C4-2B (cell line): ENCODE data around the gene HS3ST6.

Source experiments
- ZFX ChIP-seq: fragments of 450-650 bp; IDR thresholded peaks from 2 replicates; pipeline ENCODE4 v1.6.1; 2017
- TF ChIP-seq, protein P1 (sequence below): fragments of 450-650 bp; conservative IDR thresholded peaks from 2 replicates; pipeline ENCODE4 v1.5.1; 2017; ENCODE audit warnings: mild to moderate bottlenecking

DNA sequence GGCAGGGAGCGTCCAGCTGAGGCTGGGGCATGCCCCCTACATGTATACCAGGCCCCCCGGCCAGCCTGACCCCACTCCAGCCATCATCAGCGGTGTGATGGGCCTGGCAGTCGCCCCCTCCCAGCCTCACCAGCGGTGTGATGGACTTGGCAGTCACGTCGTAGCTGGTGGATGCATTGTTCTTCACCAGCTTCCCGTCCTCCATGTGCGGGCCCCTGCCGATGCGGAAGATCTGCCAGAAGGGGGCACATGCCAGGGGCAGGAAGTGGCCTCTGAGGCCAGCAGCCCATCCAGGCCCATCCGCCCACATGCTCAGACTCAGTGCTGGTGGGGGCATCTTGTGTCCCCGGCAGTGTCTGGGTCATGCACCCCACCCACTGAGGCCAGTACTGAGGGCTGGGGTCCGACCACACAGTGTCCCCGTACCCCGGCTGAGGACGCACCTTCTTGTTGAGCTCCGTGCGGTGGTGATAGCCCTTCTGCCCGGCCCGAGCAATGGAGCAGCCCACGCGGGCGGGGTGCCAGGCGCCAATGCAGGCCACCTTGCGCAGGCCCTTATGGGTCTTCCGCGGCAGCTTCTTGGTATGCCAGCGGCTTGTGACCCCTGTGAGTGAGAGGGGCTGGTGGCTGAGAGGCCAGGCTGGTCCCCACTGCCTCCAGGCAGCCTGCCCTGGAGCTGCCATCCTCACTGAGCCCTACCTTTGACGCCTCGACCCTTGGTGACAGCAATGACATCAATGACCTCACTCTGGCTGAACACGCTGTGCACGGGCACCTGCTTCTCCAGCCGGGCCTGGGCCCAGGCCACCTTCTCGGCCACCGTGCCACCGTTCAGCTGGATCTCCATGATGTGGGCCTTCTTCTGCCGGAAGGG lies 28.5 kb upstream of the HS3ST6 start:
- TF ChIP-seq, protein P1, sequence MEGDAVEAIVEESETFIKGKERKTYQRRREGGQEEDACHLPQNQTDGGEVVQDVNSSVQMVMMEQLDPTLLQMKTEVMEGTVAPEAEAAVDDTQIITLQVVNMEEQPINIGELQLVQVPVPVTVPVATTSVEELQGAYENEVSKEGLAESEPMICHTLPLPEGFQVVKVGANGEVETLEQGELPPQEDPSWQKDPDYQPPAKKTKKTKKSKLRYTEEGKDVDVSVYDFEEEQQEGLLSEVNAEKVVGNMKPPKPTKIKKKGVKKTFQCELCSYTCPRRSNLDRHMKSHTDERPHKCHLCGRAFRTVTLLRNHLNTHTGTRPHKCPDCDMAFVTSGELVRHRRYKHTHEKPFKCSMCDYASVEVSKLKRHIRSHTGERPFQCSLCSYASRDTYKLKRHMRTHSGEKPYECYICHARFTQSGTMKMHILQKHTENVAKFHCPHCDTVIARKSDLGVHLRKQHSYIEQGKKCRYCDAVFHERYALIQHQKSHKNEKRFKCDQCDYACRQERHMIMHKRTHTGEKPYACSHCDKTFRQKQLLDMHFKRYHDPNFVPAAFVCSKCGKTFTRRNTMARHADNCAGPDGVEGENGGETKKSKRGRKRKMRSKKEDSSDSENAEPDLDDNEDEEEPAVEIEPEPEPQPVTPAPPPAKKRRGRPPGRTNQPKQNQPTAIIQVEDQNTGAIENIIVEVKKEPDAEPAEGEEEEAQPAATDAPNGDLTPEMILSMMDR, result no peak
- no peak for TF ChIP-seq ZFX
